GM12878 (cell line): ENCODE data around the gene AGK. TPM values are rescaled to one million over a fixed set of nuclear protein-coding genes. Genes with fewer than 3 reads are reported as not detected.

Source experiments
- ATAC-seq: fragments of 200-7000 bp; cut with Tn5 transposase; 3 replicates; pipeline ENCODE4 v1.9.1; 2020; ENCODE audit warnings: mild to moderate bottlenecking, moderate library complexity
- BruUV-seq: library from RNA; stranded (reverse); fragments of 400-500 nt; replicated peaks from 2 replicates; lab custom pipeline; 2021; lab: Mats Ljungman, UMichigan
- CTCF ChIA-PET: fragments of 300-600 bp; sonication (Branson Sonifier 250); formaldehyde crosslinking; extraction: SDS; loops from one replicate; lab custom pipeline; 2021; ENCODE audit warnings: inconsistent platforms; lab: Yijun Ruan, JAX
- POLR2A ChIA-PET: fragments of 350-600 bp; formaldehyde crosslinking; extraction: SDS; loops from one replicate; lab custom pipeline; 2021; ENCODE audit warnings: inconsistent platforms; lab: Charles Lee
- RAD21 ChIA-PET: fragments of 300-600 bp; sonication (Branson Sonifier 250); formaldehyde crosslinking; loops from one replicate; lab custom pipeline; 2023; ENCODE audit warnings: antibody characterized with exemption; ENCODE audit not compliant: unreplicated experiment; lab: Charles Lee
- SMC1A ChIA-PET: fragments of 300-600 bp; sonication (Branson Sonifier 250); formaldehyde crosslinking; loops from one replicate; lab custom pipeline; 2023; ENCODE audit not compliant: unreplicated experiment, uncharacterized antibody; lab: Charles Lee
- DNase-seq: peaks from one replicate; pipeline ENCODE4 v3.0.0-alpha.2; 2011; ENCODE audit warnings: low read depth, low spot score
- FAIRE-seq: peaks from 3 replicates; lab custom pipeline; 2011; peaks lifted over from hg19 to GRCh38; lab: Jason Lieb, UNC
- H2AFZ ChIP-seq: 2 replicates; pipeline ENCODE4 v1.6.0; 2011; ENCODE audit warnings: low read depth, low read length, control low read depth; ENCODE audit not compliant: control insufficient read depth
- H3K27ac ChIP-seq: 2 replicates; pipeline ENCODE4 v1.5.1; 2011; ENCODE audit warnings: control low read depth; ENCODE audit not compliant: control insufficient read depth, insufficient read depth
- H3K27me3 ChIP-seq, 2 experiments: replicated peaks in 1 of 2; 2 replicates each; pipeline versions ENCODE4 v1.6.0 to v1.6.1; 2011; ENCODE audit warnings: low read length in 1 of 2; ENCODE audit not compliant: control insufficient read depth in 2 of 2, insufficient read depth in 2 of 2
- H3K36me3 ChIP-seq, 2 experiments: 2 replicates each; pipeline ENCODE4 v1.5.1; 2011; ENCODE audit warnings: low read length in 1 of 2; ENCODE audit not compliant: control insufficient read depth in 2 of 2, insufficient read depth in 2 of 2
- H3K4me1 ChIP-seq: 2 replicates; pipeline ENCODE4 v1.6.1; 2011; ENCODE audit warnings: mild to moderate bottlenecking, low read length, moderate library complexity, mixed read lengths; ENCODE audit not compliant: control insufficient read depth, insufficient read depth
- H3K4me2 ChIP-seq: 2 replicates; pipeline ENCODE4 v1.6.0; 2011; ENCODE audit warnings: control low read depth; ENCODE audit not compliant: control insufficient read depth, insufficient read depth
- H3K4me3 ChIP-seq: fragments of 200-600 bp; sonication (generic); 2 replicates; pipeline ENCODE4 v1.5.1; 2016
- H3K79me2 ChIP-seq: 2 replicates; pipeline ENCODE4 v1.6.0; 2011; ENCODE audit warnings: low read length; ENCODE audit not compliant: control insufficient read depth, insufficient read depth
- H3K9ac ChIP-seq: 2 replicates; pipeline ENCODE4 v1.8.0; 2011; ENCODE audit warnings: low read length, control low read depth, mixed read lengths; ENCODE audit not compliant: control insufficient read depth, insufficient read depth
- H3K9me3 ChIP-seq: replicated peaks from 3 replicates; pipeline ENCODE4 v1.5.1; 2011; ENCODE audit warnings: mild to moderate bottlenecking, low read length; ENCODE audit not compliant: control insufficient read depth, insufficient read depth
- H4K20me1 ChIP-seq: 2 replicates; pipeline ENCODE4 v1.6.0; 2011; ENCODE audit not compliant: control insufficient read depth, insufficient read depth
- CBFB ChIP-seq: IDR thresholded peaks from 2 replicates; pipeline ENCODE4 v1.6.1; 2016; ENCODE audit warnings: antibody characterized with exemption, low read depth
- CEBPB ChIP-seq, 2 experiments: fragments of 150-350 bp in 1 of 2; IDR thresholded peaks; 2 replicates each; pipeline ENCODE4 v1.6.1; 2012 to 2014; ENCODE audit warnings: low read depth in 2 of 2, low read length in 2 of 2, borderline replicate concordance in 1 of 2, inconsistent platforms in 1 of 2
- CREB1 ChIP-seq: IDR thresholded peaks from 2 replicates; pipeline ENCODE4 v1.6.1; 2012; ENCODE audit warnings: low read depth, mild to moderate bottlenecking, inconsistent platforms
- EED ChIP-seq: sonication (generic); IDR thresholded peaks from 2 replicates; pipeline ENCODE4 v1.6.1; 2016; ENCODE audit warnings: antibody characterized with exemption, low read depth
- FOXK2 ChIP-seq: fragments of 450-650 bp; IDR thresholded peaks from 2 replicates; pipeline ENCODE4 v1.6.1; 2017; ENCODE audit warnings: mild to moderate bottlenecking, moderate library complexity
- NBN ChIP-seq: fragments of 450-650 bp; IDR thresholded peaks from 2 replicates; pipeline ENCODE4 v1.6.1; 2016
- NFXL1 ChIP-seq: fragments of 450-650 bp; IDR thresholded peaks from 2 replicates; pipeline ENCODE4 v1.6.1; 2017; ENCODE audit warnings: antibody characterized with exemption, mild to moderate bottlenecking, borderline replicate concordance
- SIN3A ChIP-seq: IDR thresholded peaks from 2 replicates; pipeline ENCODE4 v1.6.1; 2012; ENCODE audit warnings: low read depth, low read length, improper control_type of control experiment
- SREBF2 ChIP-seq: IDR thresholded peaks from 2 replicates; pipeline ENCODE4 v1.6.1; 2012; ENCODE audit warnings: mild to moderate bottlenecking, low read length
- TARDBP ChIP-seq: IDR thresholded peaks from 2 replicates; pipeline ENCODE4 v1.6.1; 2016; ENCODE audit warnings: borderline replicate concordance
- ZNF24 ChIP-seq: fragments of 450-650 bp; IDR thresholded peaks from 2 replicates; pipeline ENCODE4 v1.6.1; 2017; ENCODE audit warnings: antibody characterized with exemption, mild to moderate bottlenecking
- ZZZ3 ChIP-seq: IDR thresholded peaks from 2 replicates; pipeline ENCODE4 v1.6.1; 2011; ENCODE audit warnings: low read depth; ENCODE audit not compliant: control insufficient read depth, insufficient read length
- in situ Hi-C: fragments of 300-500 bp; cut with MboI; formaldehyde crosslinking; loops from 9 replicates; pipeline ENCODE4 v1.14.3; 2018; ENCODE audit warnings: mixed read lengths
- intact Hi-C: fragments of 100-400 bp; cut with micrococcal nuclease; formaldehyde crosslinking; loops from one replicate; pipeline ENCODE4 v1.14.2; 2022; ENCODE audit not compliant: unreplicated experiment
- polyA plus RNA-seq, 11 experiments: library from polyadenylated mRNA; depleted of rRNA in 4 of 11; unstranded in 6 of 11; stranded (reverse) in 5 of 11; fragments of >200 nt; fragmentation: Nextera tagmentation in 4 of 11; fragmentation: Illumina TruSeq in 1 of 11; extraction: Ambion mirVana in 4 of 11; extraction: Trizol in 1 of 11; gene quantifications; 1 replicate in 1 of 11; 2 replicates in 10 of 11; pipeline versions ENCODE4 v1.2.1 to v1.2.3, GENCODE V29; 2011 to 2016; ENCODE audit warnings: inconsistent platforms in 2 of 11, missing spikeins in 2 of 11, low read depth in 1 of 11
- total RNA-seq, 4 experiments: library from RNA; depleted of rRNA in 3 of 4; stranded (reverse); fragments of >200 nt in 3 of 4; fragmentation: Illumina TruSeq in 1 of 4; extraction: Trizol in 1 of 4; gene quantifications; 2 replicates each; pipeline versions ENCODE4 v1.2.1 to v1.2.3, GENCODE V29; 2013 to 2021
- TF ChIP-seq, protein P1 (sequence below): IDR thresholded peaks from 2 replicates; pipeline ENCODE4 v1.6.1; 2012; ENCODE audit warnings: improper control_type of control experiment, low read depth, low read length; ENCODE audit not compliant: insufficient replicate concordance
- TF ChIP-seq, protein P2 (sequence below): fragments of 150-350 bp; IDR thresholded peaks from 2 replicates; pipeline ENCODE4 v1.6.1; 2014; ENCODE audit warnings: mild to moderate bottlenecking, low read depth, low read length

AGK gene
- total and polyA plus RNA-seq, 10 of the 15 experiments (the other 5 are each of a cell fraction or from before 2014, with no cell fraction given): 32.5 to 85.6 (median 47.8) TPM

GRCh38 chr7:141645188-141645587 lies 94.0 kb downstream of the AGK start:
- intact Hi-C loops: no loop called here
- H3K4me3 ChIP-seq: no peak overlapping the region
- FAIRE-seq (no peak), DNase-seq (no peak), ATAC-seq (no peak)
- H2AFZ ChIP-seq: no peak overlapping the region
- RAD21 ChIA-PET: no interaction called here
- in situ Hi-C loops: no loop called here
- no peaks in the 10 kb centered on the region for H3K9me3 ChIP-seq
- H3K36me3 ChIP-seq: peaks cover 4 to 7% of the 10 kb centered on the region in 2 experiments; a peak in 3 of 4 replicates
- no peak for TF ChIP-seq CEBPB (IDR thresholded peaks at IDR 0.05; ENCODE audit: borderline replicate concordance in 1 of 2, low read depth in 2 of 2, low read length in 2 of 2)
- no peak for TF ChIP-seq ZZZ3
- no peak for TF ChIP-seq SIN3A
- no peak for TF ChIP-seq SREBF2
- no peak for TF ChIP-seq FOXK2
- TF ChIP-seq, protein P1, sequence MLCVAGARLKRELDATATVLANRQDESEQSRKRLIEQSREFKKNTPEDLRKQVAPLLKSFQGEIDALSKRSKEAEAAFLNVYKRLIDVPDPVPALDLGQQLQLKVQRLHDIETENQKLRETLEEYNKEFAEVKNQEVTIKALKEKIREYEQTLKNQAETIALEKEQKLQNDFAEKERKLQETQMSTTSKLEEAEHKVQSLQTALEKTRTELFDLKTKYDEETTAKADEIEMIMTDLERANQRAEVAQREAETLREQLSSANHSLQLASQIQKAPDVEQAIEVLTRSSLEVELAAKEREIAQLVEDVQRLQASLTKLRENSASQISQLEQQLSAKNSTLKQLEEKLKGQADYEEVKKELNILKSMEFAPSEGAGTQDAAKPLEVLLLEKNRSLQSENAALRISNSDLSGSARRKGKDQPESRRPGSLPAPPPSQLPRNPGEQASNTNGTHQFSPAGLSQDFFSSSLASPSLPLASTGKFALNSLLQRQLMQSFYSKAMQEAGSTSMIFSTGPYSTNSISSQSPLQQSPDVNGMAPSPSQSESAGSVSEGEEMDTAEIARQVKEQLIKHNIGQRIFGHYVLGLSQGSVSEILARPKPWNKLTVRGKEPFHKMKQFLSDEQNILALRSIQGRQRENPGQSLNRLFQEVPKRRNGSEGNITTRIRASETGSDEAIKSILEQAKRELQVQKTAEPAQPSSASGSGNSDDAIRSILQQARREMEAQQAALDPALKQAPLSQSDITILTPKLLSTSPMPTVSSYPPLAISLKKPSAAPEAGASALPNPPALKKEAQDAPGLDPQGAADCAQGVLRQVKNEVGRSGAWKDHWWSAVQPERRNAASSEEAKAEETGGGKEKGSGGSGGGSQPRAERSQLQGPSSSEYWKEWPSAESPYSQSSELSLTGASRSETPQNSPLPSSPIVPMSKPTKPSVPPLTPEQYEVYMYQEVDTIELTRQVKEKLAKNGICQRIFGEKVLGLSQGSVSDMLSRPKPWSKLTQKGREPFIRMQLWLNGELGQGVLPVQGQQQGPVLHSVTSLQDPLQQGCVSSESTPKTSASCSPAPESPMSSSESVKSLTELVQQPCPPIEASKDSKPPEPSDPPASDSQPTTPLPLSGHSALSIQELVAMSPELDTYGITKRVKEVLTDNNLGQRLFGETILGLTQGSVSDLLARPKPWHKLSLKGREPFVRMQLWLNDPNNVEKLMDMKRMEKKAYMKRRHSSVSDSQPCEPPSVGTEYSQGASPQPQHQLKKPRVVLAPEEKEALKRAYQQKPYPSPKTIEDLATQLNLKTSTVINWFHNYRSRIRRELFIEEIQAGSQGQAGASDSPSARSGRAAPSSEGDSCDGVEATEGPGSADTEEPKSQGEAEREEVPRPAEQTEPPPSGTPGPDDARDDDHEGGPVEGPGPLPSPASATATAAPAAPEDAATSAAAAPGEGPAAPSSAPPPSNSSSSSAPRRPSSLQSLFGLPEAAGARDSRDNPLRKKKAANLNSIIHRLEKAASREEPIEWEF: no peak
- no peak for TF ChIP-seq CREB1
- no peak for TF ChIP-seq EED
- no peak for TF ChIP-seq NFXL1
- TF ChIP-seq ZNF24: no peak
- TF ChIP-seq, protein P2, sequence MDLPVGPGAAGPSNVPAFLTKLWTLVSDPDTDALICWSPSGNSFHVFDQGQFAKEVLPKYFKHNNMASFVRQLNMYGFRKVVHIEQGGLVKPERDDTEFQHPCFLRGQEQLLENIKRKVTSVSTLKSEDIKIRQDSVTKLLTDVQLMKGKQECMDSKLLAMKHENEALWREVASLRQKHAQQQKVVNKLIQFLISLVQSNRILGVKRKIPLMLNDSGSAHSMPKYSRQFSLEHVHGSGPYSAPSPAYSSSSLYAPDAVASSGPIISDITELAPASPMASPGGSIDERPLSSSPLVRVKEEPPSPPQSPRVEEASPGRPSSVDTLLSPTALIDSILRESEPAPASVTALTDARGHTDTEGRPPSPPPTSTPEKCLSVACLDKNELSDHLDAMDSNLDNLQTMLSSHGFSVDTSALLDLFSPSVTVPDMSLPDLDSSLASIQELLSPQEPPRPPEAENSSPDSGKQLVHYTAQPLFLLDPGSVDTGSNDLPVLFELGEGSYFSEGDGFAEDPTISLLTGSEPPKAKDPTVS: no peak
- no peak for TF ChIP-seq CBFB
- no peak for TF ChIP-seq NBN
- no peak for TF ChIP-seq TARDBP
- H3K4me1 ChIP-seq: peaks cover 15% of the 10 kb centered on the region
- H4K20me1 ChIP-seq: no peaks in the 10 kb centered on the region
- POLR2A ChIA-PET: no interaction called here
- H3K79me2 ChIP-seq: no peaks in the 10 kb centered on the region
- no peak overlapping the region for H3K27ac ChIP-seq
- no peaks in the 10 kb centered on the region for H3K27me3 ChIP-seq
- SMC1A ChIA-PET: no interaction called here
- no peak overlapping the region for H3K9ac ChIP-seq
- CTCF ChIA-PET: no interaction called here
- no TSS peak for BruUV-seq
- no peak overlapping the region for H3K4me2 ChIP-seq
